ENCODE data around the gene DERL2.

The DERL2 gene

GRCh38 chr17:5485270-5486205 is at the start of gene DERL2:
Gene DERL2, minus strand, starts transcription at chr17:5486178. Its CDS starts 17 bp downstream, at chr17:5486161.
- H3K4me1 ChIP-seq (ENCODE audit: insufficient read depth, low read length) = peaks cover 16% of the 10 kb centered on the region
- H3K27me3 ChIP-seq (ENCODE audit: insufficient read depth, low read length) = no peaks in the 10 kb centered on the region
- peaks cover 6% of the 10 kb centered on the region for H3K9me3 ChIP-seq (ENCODE audit: low read length)
- peaks cover 68% of the 10 kb centered on the region for H3K36me3 ChIP-seq (ENCODE audit: insufficient read depth, low read length)
- H2AFZ ChIP-seq (ENCODE audit: low read depth, low read length) = peak within 1 kb of the TSS; percentile 79
- H3K4me3 ChIP-seq (ENCODE audit: low read length) = peak within 1 kb of the TSS; percentile 99

GRCh38 chr17:5535436-5535835 is 49.5 kb upstream of the DERL2 start:
- no peaks in the 10 kb centered on the region for H3K4me1 ChIP-seq (ENCODE audit: insufficient read depth, low read length)
- H3K4me3 ChIP-seq (ENCODE audit: low read length) = no peak overlapping the region
- no peak overlapping the region for H2AFZ ChIP-seq (ENCODE audit: low read depth, low read length)
- H3K27me3 ChIP-seq (ENCODE audit: insufficient read depth, low read length) = no peaks in the 10 kb centered on the region
- no peaks in the 10 kb centered on the region for H3K9me3 ChIP-seq (ENCODE audit: low read length)
- H3K36me3 ChIP-seq (ENCODE audit: insufficient read depth, low read length) = no peaks in the 10 kb centered on the region

GRCh38 chr17:5533486-5534315 is 47.7 kb upstream of the DERL2 start:
- no peaks in the 10 kb centered on the region for H3K9me3 ChIP-seq (ENCODE audit: low read length)
- H2AFZ ChIP-seq (ENCODE audit: low read depth, low read length) = no peak overlapping the region
- H3K4me3 ChIP-seq (ENCODE audit: low read length) = no peak overlapping the region
- no peaks in the 10 kb centered on the region for H3K4me1 ChIP-seq (ENCODE audit: insufficient read depth, low read length)
- H3K36me3 ChIP-seq (ENCODE audit: insufficient read depth, low read length) = no peaks in the 10 kb centered on the region
- H3K27me3 ChIP-seq (ENCODE audit: insufficient read depth, low read length) = no peaks in the 10 kb centered on the region

GRCh38 chr17:5532581-5532980 is 46.6 kb upstream of the DERL2 start:
- no peaks in the 10 kb centered on the region for H3K9me3 ChIP-seq (ENCODE audit: low read length)
- H3K27me3 ChIP-seq (ENCODE audit: insufficient read depth, low read length) = no peaks in the 10 kb centered on the region
- H2AFZ ChIP-seq (ENCODE audit: low read depth, low read length) = no peak overlapping the region
- no peak overlapping the region for H3K4me3 ChIP-seq (ENCODE audit: low read length)
- H3K36me3 ChIP-seq (ENCODE audit: insufficient read depth, low read length) = no peaks in the 10 kb centered on the region
- H3K4me1 ChIP-seq (ENCODE audit: insufficient read depth, low read length) = peaks cover 4% of the 10 kb centered on the region

GRCh38 chr17:5531085-5531418 is 45.1 kb upstream of the DERL2 start:
- Histone ChIP-seq H3K36me3 (ENCODE audit: insufficient read depth, low read length) (no peaks in the 10 kb centered on the region), H3K9me3 (ENCODE audit: low read length) (no peaks in the 10 kb centered on the region), H3K4me3 (ENCODE audit: low read length) (no peak overlapping the region), H2AFZ (ENCODE audit: low read depth, low read length) (no peak overlapping the region), H3K4me1 (ENCODE audit: insufficient read depth, low read length) (peaks cover 18% of the 10 kb centered on the region), H3K27me3 (ENCODE audit: insufficient read depth, low read length) (no peaks in the 10 kb centered on the region)

- Histone ChIP-seq H2AFZ (ENCODE audit: low read depth, low read length) (no peak overlapping the region), H3K4me1 (ENCODE audit: insufficient read depth, low read length) (peaks cover 18% of the 10 kb centered on the region), H3K27me3 (ENCODE audit: insufficient read depth, low read length) (no peaks in the 10 kb centered on the region), H3K9me3 (ENCODE audit: low read length) (no peaks in the 10 kb centered on the region), H3K4me3 (ENCODE audit: low read length) (no peak overlapping the region), H3K36me3 (ENCODE audit: insufficient read depth, low read length) (no peaks in the 10 kb centered on the region)
These were observed 44.5 kb upstream of the DERL2 start for GRCh38 chr17:5530265-5531084.

GRCh38 chr17:5527601-5528250 is 41.7 kb upstream of the DERL2 start:
- no peak overlapping the region for H2AFZ ChIP-seq (ENCODE audit: low read depth, low read length)
- H3K4me3 ChIP-seq (ENCODE audit: low read length) = no peak overlapping the region
- no peaks in the 10 kb centered on the region for H3K27me3 ChIP-seq (ENCODE audit: insufficient read depth, low read length)
- H3K36me3 ChIP-seq (ENCODE audit: insufficient read depth, low read length) = no peaks in the 10 kb centered on the region
- peaks cover 26% of the 10 kb centered on the region for H3K4me1 ChIP-seq (ENCODE audit: insufficient read depth, low read length)
- H3K9me3 ChIP-seq (ENCODE audit: low read length) = peaks cover 1% of the 10 kb centered on the region

GRCh38 chr17:5526821-5527598 is 41.0 kb upstream of the DERL2 start:
- Histone ChIP-seq H3K4me3 (ENCODE audit: low read length) (no peak overlapping the region), H3K27me3 (ENCODE audit: insufficient read depth, low read length) (no peaks in the 10 kb centered on the region), H3K4me1 (ENCODE audit: insufficient read depth, low read length) (peaks cover 26% of the 10 kb centered on the region), H3K36me3 (ENCODE audit: insufficient read depth, low read length) (no peaks in the 10 kb centered on the region), H2AFZ (ENCODE audit: low read depth, low read length) (no peak overlapping the region), H3K9me3 (ENCODE audit: low read length) (peaks cover 1% of the 10 kb centered on the region)

- Histone ChIP-seq H2AFZ (ENCODE audit: low read depth, low read length) (no peak overlapping the region), H3K4me3 (ENCODE audit: low read length) (no peak overlapping the region), H3K36me3 (ENCODE audit: insufficient read depth, low read length) (no peaks in the 10 kb centered on the region)
These were observed 37.3 kb upstream of the DERL2 start for GRCh38 chr17:5523249-5523648.

GRCh38 chr17:5522476-5522875 is 36.5 kb upstream of the DERL2 start:
- no peak overlapping the region for H3K4me3 ChIP-seq (ENCODE audit: low read length)
- H3K27me3 ChIP-seq (ENCODE audit: insufficient read depth, low read length) = no peaks in the 10 kb centered on the region
- peaks cover 1% of the 10 kb centered on the region for H3K9me3 ChIP-seq (ENCODE audit: low read length)

More at GRCh38 chr17:5523249-5523648, 37.3 kb upstream of the DERL2 start:
- no peaks in the 10 kb centered on the region for H3K27me3 ChIP-seq (ENCODE audit: insufficient read depth, low read length)
- peaks cover 1% of the 10 kb centered on the region for H3K9me3 ChIP-seq (ENCODE audit: low read length)
- peaks cover 26% of the 10 kb centered on the region for H3K4me1 ChIP-seq (ENCODE audit: insufficient read depth, low read length)

GRCh38 chr17:5516060-5516792 is 30.2 kb upstream of the DERL2 start:
- Histone ChIP-seq H3K4me3 (ENCODE audit: low read length) (no peak overlapping the region), H3K4me1 (ENCODE audit: insufficient read depth, low read length) (peaks cover 10% of the 10 kb centered on the region), H2AFZ (ENCODE audit: low read depth, low read length) (no peak overlapping the region), H3K9me3 (ENCODE audit: low read length) (no peaks in the 10 kb centered on the region), H3K27me3 (ENCODE audit: insufficient read depth, low read length) (no peaks in the 10 kb centered on the region), H3K36me3 (ENCODE audit: insufficient read depth, low read length) (no peaks in the 10 kb centered on the region)

More at GRCh38 chr17:5522476-5522875, 36.5 kb upstream of the DERL2 start:
- Histone ChIP-seq H3K36me3 (ENCODE audit: insufficient read depth, low read length) (no peaks in the 10 kb centered on the region), H3K4me1 (ENCODE audit: insufficient read depth, low read length) (peaks cover 21% of the 10 kb centered on the region), H2AFZ (ENCODE audit: low read depth, low read length) (no peak overlapping the region)

All from neuron (in vitro differentiated cells).